GM10847 (cell line): ENCODE measurements around the gene PDP2.

Source experiments
- POLR2A ChIP-seq: IDR thresholded peaks from 2 replicates; pipeline ENCODE4 v1.6.1; 2011; ENCODE audit not compliant: insufficient read length; ENCODE audit errors: extremely low read depth

The PDP2 gene

DNA sequence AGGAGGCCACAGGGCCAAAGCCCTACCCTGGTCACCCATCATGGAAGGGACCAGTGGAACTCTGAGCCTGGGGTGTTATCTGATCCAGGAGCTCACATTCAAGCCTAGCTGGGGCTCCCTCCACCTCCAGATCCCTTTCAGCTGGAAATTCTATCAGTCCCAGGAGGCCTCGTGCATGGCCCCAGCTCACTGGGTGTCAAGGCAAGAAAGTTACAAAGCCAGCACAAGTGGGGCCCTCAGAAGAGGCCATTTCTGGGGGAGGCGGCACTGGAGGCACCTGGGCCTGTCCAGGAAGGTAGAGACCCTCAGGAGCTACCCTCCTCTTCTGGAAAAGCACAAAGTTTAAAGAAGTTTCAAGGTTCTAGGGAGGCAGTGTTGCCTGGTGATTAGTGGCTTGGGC lies 31.3 kb upstream of the PDP2 start:
- no peak for TF ChIP-seq POLR2A

GRCh38 chr16:66849549-66849948 lies 30.8 kb upstream of the PDP2 start:
- no peak for TF ChIP-seq POLR2A

GRCh38 chr16:66850115-66850815 lies 30.1 kb upstream of the PDP2 start:
- no peak for TF ChIP-seq POLR2A

DNA sequence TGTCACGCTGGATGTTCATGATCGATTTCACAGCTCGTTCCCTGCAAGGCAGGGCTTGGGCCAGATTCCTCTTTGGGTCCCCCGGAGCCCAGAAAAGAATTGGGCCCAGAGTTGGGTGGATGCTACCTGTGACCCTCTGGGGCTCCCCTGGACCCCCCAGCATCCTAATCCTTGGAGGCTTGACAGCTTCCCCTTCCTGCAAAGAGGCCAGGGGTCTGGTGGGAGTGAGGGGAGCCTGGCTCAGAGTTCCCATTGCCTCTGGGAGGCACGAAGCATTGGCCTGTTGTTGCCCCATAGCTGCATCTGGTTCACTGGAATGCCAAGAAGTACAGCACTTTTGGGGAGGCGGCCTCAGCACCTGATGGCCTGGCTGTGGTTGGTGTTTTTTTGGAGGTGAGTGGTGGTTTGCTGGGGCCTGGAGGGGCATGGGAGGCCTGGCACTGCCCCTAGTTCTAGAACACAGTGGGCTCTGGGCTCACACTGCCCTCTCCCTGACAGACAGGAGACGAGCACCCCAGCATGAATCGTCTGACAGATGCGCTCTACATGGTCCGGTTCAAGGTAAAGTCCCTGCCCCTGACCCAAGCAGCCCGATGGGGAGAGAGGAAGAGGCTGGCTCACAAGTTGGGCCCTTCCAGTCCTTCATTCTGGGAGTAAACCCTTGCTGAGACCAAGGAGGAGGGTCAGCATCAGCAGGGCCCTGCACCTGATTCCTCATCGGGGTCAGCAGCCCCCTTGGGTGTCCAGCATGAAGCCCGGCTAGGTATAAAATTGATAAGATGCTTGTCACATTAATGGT lies 28.9 kb upstream of the PDP2 start:
- TF ChIP-seq POLR2A = no peak

GRCh38 chr16:66853261-66854139 lies 26.8 kb upstream of the PDP2 start:
- no peak for TF ChIP-seq POLR2A

DNA sequence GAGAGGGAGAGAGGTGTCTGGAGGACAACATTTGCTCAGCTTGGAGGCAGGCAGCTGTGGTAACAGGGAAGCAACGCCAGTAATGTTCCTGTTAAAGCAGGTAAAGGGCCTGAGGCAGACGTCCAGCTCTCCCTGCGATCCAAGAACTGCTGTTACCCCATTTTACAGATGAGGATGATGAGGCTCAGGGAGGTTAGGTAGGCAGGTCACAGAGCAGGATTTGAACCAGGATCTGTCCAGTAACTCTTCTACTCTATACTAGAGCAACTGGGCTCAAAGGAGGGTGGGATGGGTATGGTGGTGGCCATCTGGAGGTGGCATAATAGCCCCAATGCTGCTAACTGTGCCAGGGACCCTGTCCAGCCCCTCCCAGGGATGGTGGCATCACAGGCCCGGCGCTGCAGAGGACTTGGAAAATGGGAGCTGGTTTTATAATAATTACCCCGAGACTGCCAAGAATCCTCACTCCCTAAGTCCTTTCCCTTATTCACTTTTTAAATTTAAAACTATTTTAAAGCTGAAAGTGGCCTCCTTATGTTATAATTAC lies 24.1 kb upstream of the PDP2 start:
- TF ChIP-seq POLR2A = no peak

- no peak for TF ChIP-seq POLR2A
Observed at GRCh38 chr16:66856801-66857200, 23.5 kb upstream of the PDP2 start.

- TF ChIP-seq POLR2A = no peak
Observed at GRCh38 chr16:66857437-66857836, 22.9 kb upstream of the PDP2 start.

DNA sequence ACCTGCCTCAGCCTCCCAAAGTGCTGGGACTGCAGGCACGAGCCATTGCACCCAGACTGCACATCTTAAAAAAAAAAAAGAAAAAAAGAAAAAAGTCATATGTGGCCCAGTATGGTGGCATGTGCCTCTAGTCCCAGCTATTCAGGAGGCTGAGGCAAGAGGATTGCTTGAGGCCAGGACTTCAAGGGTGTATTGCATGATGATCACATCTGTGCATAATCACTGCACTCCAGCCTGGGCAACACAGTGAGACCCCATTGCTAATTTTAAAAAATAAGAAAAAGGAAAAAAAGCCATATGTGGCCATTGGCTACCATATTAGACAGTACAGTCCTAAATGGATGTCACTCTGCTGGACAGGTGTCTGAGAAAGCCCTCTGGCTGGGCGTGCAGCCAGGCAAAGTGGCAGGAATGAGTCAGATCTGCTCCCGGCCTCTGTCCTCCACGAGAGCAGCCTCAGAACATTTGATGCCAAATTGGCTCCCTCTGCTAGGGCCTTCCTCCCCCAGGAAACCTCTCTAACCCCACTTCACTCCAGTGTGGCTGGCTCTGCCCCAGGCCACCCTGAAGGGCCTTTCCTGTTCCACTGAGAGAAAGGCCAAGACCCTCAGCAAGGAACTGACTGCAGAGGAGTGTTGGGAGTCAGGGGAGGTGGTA lies 21.4 kb upstream of the PDP2 start:
- TF ChIP-seq POLR2A = no peak

- TF ChIP-seq POLR2A = no peak
Observed at GRCh38 chr16:66859397-66860068, 20.8 kb upstream of the PDP2 start.

- no peak for TF ChIP-seq POLR2A
Observed at GRCh38 chr16:66862023-66862520, 18.2 kb upstream of the PDP2 start.

- no peak for TF ChIP-seq POLR2A
Observed at GRCh38 chr16:66863707-66864106, 16.6 kb upstream of the PDP2 start.

DNA sequence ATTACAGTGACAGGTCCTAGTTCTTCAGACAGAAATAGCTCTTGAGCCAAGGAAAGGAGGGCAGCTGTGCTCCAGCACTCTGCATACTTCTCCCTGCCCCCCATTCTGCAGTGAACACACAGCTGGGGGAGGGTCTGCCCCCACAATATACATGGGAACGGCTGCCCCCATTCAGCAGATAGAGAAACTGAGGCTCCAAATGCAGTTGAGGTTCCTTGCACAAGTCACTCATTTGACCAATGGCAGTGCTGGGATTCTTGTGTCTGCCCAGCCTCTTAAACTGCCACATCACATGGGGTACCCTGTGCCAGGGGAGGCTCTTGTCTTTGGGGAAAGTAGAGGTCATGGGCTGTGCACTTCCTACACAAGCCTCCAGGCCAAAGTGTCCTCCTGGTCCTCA lies 10.9 kb upstream of the PDP2 start:
- no peak for TF ChIP-seq POLR2A

DNA sequence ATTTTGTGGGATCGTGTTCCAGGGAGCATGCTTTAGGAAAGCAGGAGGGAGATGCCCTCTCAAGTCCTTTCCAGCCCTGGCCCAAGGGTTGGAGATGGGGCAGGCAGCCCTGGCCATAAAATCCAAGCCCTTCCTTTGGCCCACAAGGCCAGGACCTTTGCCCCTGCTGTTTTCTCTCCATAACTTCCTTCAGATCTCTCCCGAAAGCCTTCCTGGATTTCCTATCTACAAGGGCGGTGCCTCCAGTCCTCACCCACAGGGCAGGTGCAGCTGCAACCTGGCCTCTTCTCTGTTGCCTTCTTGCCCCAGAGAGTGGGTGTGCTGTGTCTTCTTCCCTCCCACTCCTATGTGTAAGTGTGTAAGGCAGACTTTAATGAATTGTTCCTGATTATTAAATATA lies 8.5 kb upstream of the PDP2 start:
- no peak for TF ChIP-seq POLR2A
